Mesenchymal stem cell (in vitro differentiated cells and primary cell): Measurements from ENCODE around the gene SHOC1.

Experiments
- DNase-seq: peaks from one replicate; pipeline ENCODE4 v3.0.0-alpha.2; 2013
- H2AFZ ChIP-seq: one replicate; pipeline ENCODE4 v1.6.1; 2013; ENCODE audit warnings: low read depth, mild to moderate bottlenecking, control low read depth, inconsistent platforms, low read length, moderate library complexity
- H2AK5ac ChIP-seq: 2 replicates; pipeline ENCODE4 v1.6.1; 2013; ENCODE audit warnings: low read length, moderate library complexity, mild to moderate bottlenecking, inconsistent platforms; ENCODE audit not compliant: severe bottlenecking
- H2BK120ac ChIP-seq: one replicate; pipeline ENCODE4 v1.6.1; 2013; ENCODE audit warnings: low read depth, mild to moderate bottlenecking, inconsistent platforms, low read length, moderate library complexity
- H2BK12ac ChIP-seq, 2 experiments: one replicate each; pipeline ENCODE4 v1.6.1; 2013; ENCODE audit warnings: inconsistent platforms in 2 of 2, low read length in 2 of 2, mild to moderate bottlenecking in 2 of 2, moderate library complexity in 2 of 2, control low read depth in 1 of 2
- H2BK15ac ChIP-seq: one replicate; pipeline ENCODE4 v1.6.1; 2013; ENCODE audit warnings: mild to moderate bottlenecking, low read depth, inconsistent platforms; ENCODE audit not compliant: poor library complexity, severe bottlenecking
- H2BK5ac ChIP-seq: 2 replicates; pipeline ENCODE4 v1.6.1; 2013; ENCODE audit warnings: low read depth, mild to moderate bottlenecking, low read length, control low read depth, inconsistent platforms; ENCODE audit not compliant: poor library complexity, severe bottlenecking
- H3K14ac ChIP-seq, 2 experiments: one replicate each; pipeline ENCODE4 v1.6.1; 2013; ENCODE audit warnings: inconsistent platforms in 2 of 2, low read length in 2 of 2, control low read depth in 1 of 2, mild to moderate bottlenecking in 1 of 2, moderate library complexity in 1 of 2
- H3K18ac ChIP-seq, 2 experiments: one replicate each; pipeline ENCODE4 v1.6.1; 2013; ENCODE audit warnings: inconsistent platforms in 2 of 2, low read length in 2 of 2, control low read depth in 1 of 2, low read depth in 1 of 2, mild to moderate bottlenecking in 1 of 2
- H3K23ac ChIP-seq, 2 experiments: one replicate each; pipeline ENCODE4 v1.6.1; 2013; ENCODE audit warnings: inconsistent platforms in 2 of 2, low read length in 2 of 2, mild to moderate bottlenecking in 2 of 2, moderate library complexity in 2 of 2, control low read depth in 1 of 2
- H3K27ac ChIP-seq: 2 replicates; pipeline ENCODE4 v1.5.1; 2013; ENCODE audit warnings: mild to moderate bottlenecking, moderate library complexity, low read length, control low read depth, inconsistent platforms; ENCODE audit not compliant: poor library complexity, severe bottlenecking
- H3K27me3 ChIP-seq, 2 experiments: 2 replicates each; pipeline versions ENCODE4 v1.6.1 to v1.7.0; 2013; ENCODE audit warnings: low read length in 2 of 2, mild to moderate bottlenecking in 2 of 2, moderate library complexity in 2 of 2, control low read depth in 1 of 2, inconsistent platforms in 1 of 2; ENCODE audit not compliant: control insufficient read depth in 1 of 2, insufficient read depth in 1 of 2
- H3K36me3 ChIP-seq, 2 experiments: 2 replicates each; pipeline versions ENCODE4 v1.6.1 to v1.7.0; 2013; ENCODE audit warnings: low read length in 2 of 2, control low read depth in 1 of 2, inconsistent platforms in 1 of 2, low read depth in 1 of 2, mild to moderate bottlenecking in 1 of 2; ENCODE audit not compliant: insufficient read depth in 2 of 2, control insufficient read depth in 1 of 2
- H3K4ac ChIP-seq, 2 experiments: one replicate each; pipeline ENCODE4 v1.6.1; 2013; ENCODE audit warnings: inconsistent platforms in 2 of 2, low read length in 2 of 2, mild to moderate bottlenecking in 2 of 2, moderate library complexity in 2 of 2, control low read depth in 1 of 2, low read depth in 1 of 2
- H3K4me1 ChIP-seq: 2 replicates; pipeline ENCODE4 v1.6.1; 2013; ENCODE audit warnings: low read depth, low read length, control low read depth; ENCODE audit not compliant: control insufficient read depth, insufficient read depth
- H3K4me2 ChIP-seq: 2 replicates; pipeline ENCODE4 v1.6.1; 2013; ENCODE audit warnings: low read length, mild to moderate bottlenecking, inconsistent platforms; ENCODE audit not compliant: poor library complexity, severe bottlenecking
- H3K4me3 ChIP-seq, 2 experiments: 2 replicates each; pipeline versions ENCODE4 v1.5.1 to v1.7.0; 2013; ENCODE audit warnings: low read length in 2 of 2, mild to moderate bottlenecking in 2 of 2, control low read depth in 1 of 2, low read depth in 1 of 2; ENCODE audit not compliant: insufficient read depth in 1 of 2
- H3K79me1 ChIP-seq: replicated peaks from 2 replicates; pipeline ENCODE4 v1.6.1; 2013; ENCODE audit warnings: mild to moderate bottlenecking, control low read depth, low read length, inconsistent platforms; ENCODE audit not compliant: poor library complexity, severe bottlenecking
- H3K9ac ChIP-seq: 2 replicates; pipeline ENCODE4 v1.7.0; 2013; ENCODE audit warnings: mild to moderate bottlenecking, low read length, moderate library complexity
- H3K9me3 ChIP-seq: 2 replicates; pipeline ENCODE4 v1.7.0; 2013; ENCODE audit warnings: mild to moderate bottlenecking, low read length; ENCODE audit not compliant: control insufficient read depth
- H4K8ac ChIP-seq: one replicate; pipeline ENCODE4 v1.6.1; 2013; ENCODE audit warnings: inconsistent platforms, mild to moderate bottlenecking, low read length, moderate library complexity
- H4K91ac ChIP-seq: one replicate; pipeline ENCODE4 v1.6.1; 2013; ENCODE audit warnings: mild to moderate bottlenecking, low read length, inconsistent platforms
- WGBS: methylation state at CpG from one replicate; pipeline ENCODE4 v1.1.7; 2013; ENCODE audit warnings: mixed read lengths; 5-methylcytosine and 5-hydroxymethylcytosine counted together

SHOC1 gene

DNA sequence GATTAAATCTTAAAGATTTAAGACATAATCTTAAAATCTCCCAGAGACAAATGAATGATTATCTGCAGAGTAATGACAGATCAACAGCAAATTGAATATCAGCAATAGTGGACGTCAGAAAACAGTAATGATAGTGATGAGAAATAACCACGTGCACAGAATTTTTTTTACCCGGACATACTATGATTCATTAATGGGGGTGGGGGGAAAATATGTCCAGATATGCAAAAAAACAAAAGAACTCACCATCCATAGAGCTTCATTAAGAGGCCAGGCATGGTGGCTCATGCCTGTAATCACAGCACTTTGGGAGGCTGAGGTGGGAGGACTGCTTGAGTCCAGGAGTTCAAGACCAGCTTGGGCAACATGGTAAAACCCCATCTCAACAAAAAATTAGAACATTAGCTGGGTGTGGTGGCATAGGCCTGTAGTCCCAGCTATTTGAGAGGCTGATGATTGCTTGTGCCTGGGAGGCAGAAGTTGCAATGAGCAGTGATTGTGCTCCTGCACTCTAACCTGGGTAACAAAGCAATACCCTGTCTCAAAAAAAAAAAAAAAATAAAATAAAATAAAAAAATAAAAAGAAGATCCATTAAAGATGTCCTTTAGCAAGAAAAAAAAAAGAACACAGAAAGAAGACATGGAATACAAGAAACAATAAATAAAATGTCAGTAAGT, 30.9 kb upstream of the SHOC1 start:
- H3K27me3 ChIP-seq: no peaks in the 10 kb centered on the region
- peak overlapping the region; percentile 39 for H3K9ac ChIP-seq

GRCh38 chr9:111821006-111821528, 26.3 kb upstream of the SHOC1 start:
- Histone ChIP-seq H4K91ac (no peak overlapping the region), H3K18ac (no peak overlapping the region), H3K9me3 (no peaks in the 10 kb centered on the region), H3K4me3 (no peak overlapping the region), H3K27ac (no peak overlapping the region), H2BK12ac (no peak overlapping the region), H3K36me3 (no peaks in the 10 kb centered on the region), H2AFZ (no peak overlapping the region), H4K8ac (no peak overlapping the region), H3K79me1 (no peaks in the 10 kb centered on the region), H2BK15ac (no peak overlapping the region), H3K4ac (no peak overlapping the region), H2BK5ac (no peak overlapping the region), H3K4me1 (no peaks in the 10 kb centered on the region), H3K9ac (no peak overlapping the region), H2BK120ac (no peak overlapping the region), H3K23ac (no peak overlapping the region), H3K14ac (no peak overlapping the region), H2AK5ac (no peak overlapping the region), H3K4me2 (no peak overlapping the region), H3K27me3 (no peaks in the 10 kb centered on the region)
- DNase-seq: no peak
- WGBS: 95% methylated on average over 4 of the region's 5 CpGs

More for the DNA sequence above, 30.9 kb upstream of the SHOC1 start:
- Histone ChIP-seq H4K91ac (no peak overlapping the region), H4K8ac (no peak overlapping the region), H3K27ac (no peak overlapping the region), H3K79me1 (no peaks in the 10 kb centered on the region), H3K36me3 (no peaks in the 10 kb centered on the region), H3K4ac (no peak overlapping the region), H3K23ac (no peak overlapping the region), H2BK15ac (no peak overlapping the region), H3K9me3 (no peaks in the 10 kb centered on the region), H3K18ac (no peak overlapping the region), H2BK12ac (no peak overlapping the region), H3K4me2 (no peak overlapping the region), H2BK120ac (no peak overlapping the region), H2AFZ (no peak overlapping the region), H2BK5ac (no peak overlapping the region), H3K4me1 (no peaks in the 10 kb centered on the region), H2AK5ac (no peak overlapping the region), H3K4me3 (no peak overlapping the region), H3K14ac (no peak overlapping the region)
- no peak for DNase-seq
- WGBS: no CpG with 5 or more reads among the region's 3 CpGs

DNA sequence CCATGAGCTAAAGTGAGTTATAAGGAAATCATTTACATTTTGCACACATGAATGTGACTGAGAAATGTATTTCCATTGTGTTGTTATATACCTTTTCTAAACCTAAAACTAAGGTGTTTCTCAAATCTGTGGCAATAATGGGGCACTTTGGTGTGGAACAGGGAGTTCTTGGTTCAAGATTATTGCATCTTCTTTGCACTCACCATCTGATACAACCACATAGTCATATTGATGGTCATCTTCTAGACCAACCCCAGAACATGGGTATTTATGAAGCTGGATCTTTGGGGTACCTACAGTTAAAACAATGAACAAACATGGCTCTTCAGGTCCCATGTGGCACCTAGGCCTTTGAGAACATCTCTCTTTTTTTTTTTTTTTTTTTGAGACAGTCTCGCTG, 24.6 kb upstream of the SHOC1 start:
- WGBS: 100% methylated on average over 1 of the region's 1 CpG
- Histone ChIP-seq H4K8ac (no peak overlapping the region), H2BK12ac (no peak overlapping the region), H3K4me1 (no peaks in the 10 kb centered on the region), H3K23ac (no peak overlapping the region), H3K18ac (no peak overlapping the region), H2BK5ac (no peak overlapping the region), H2AK5ac (no peak overlapping the region), H3K9ac (no peak overlapping the region), H3K79me1 (no peaks in the 10 kb centered on the region), H2AFZ (no peak overlapping the region), H3K4me3 (no peak overlapping the region), H3K36me3 (no peaks in the 10 kb centered on the region), H3K4me2 (no peak overlapping the region), H2BK15ac (no peak overlapping the region), H3K9me3 (no peaks in the 10 kb centered on the region), H3K4ac (no peak overlapping the region), H3K14ac (no peak overlapping the region), H3K27me3 (no peaks in the 10 kb centered on the region), H4K91ac (no peak overlapping the region), H2BK120ac (no peak overlapping the region), H3K27ac (no peak overlapping the region)
- DNase-seq: no peak

- Histone ChIP-seq H3K27ac (no peak overlapping the region), H3K27me3 (no peaks in the 10 kb centered on the region), H2BK12ac (no peak overlapping the region), H3K4me3 (no peak overlapping the region), H3K4ac (no peak overlapping the region), H3K18ac (no peak overlapping the region), H4K8ac (no peak overlapping the region), H2BK5ac (no peak overlapping the region), H3K4me1 (no peaks in the 10 kb centered on the region), H3K9me3 (no peaks in the 10 kb centered on the region), H2BK120ac (no peak overlapping the region), H2AFZ (no peak overlapping the region), H3K14ac (no peak overlapping the region), H3K79me1 (no peaks in the 10 kb centered on the region), H3K4me2 (no peak overlapping the region), H3K9ac (no peak overlapping the region), H3K23ac (no peak overlapping the region), H4K91ac (no peak overlapping the region), H2BK15ac (no peak overlapping the region), H3K36me3 (no peaks in the 10 kb centered on the region), H2AK5ac (no peak overlapping the region)
- no peak for DNase-seq
- WGBS: 98% methylated on average over 5 of the region's 7 CpGs
Observed at GRCh38 chr9:111815285-111816070, 20.7 kb upstream of the SHOC1 start.
